SK-N-SH (cell line): ENCODE measurements around the gene POLE3. TPM values are rescaled to one million over a fixed set of nuclear protein-coding genes. Genes with fewer than 3 reads are reported as not detected.
"Not testable (repeated sequence)": the region's sequence is repeated elsewhere in the genome, so short reads cannot be mapped to it uniquely, and the experiment has no call there.

Experiments used
- CTCF ChIA-PET: fragments of 300-600, 350-600 bp; formaldehyde crosslinking; extraction: SDS; loops from one replicate; lab custom pipeline; 2021; lab: Yijun Ruan, JAX
- POLR2A ChIA-PET: fragments of 350-600 bp; sonication (Branson Sonifier 250); formaldehyde crosslinking; extraction: SDS; loops from one replicate; lab custom pipeline; 2020; ENCODE audit warnings: antibody characterized with exemption, inconsistent platforms; lab: Yijun Ruan, JAX
- DNase-seq: peaks from one replicate; pipeline ENCODE4 v3.0.0; 2012
- H2AFZ ChIP-seq: fragments of 200-600 bp; sonication (generic); 2 replicates; pipeline ENCODE4 v1.8.1; 2016; ENCODE audit warnings: antibody characterized with exemption, mild to moderate bottlenecking, low read depth
- H3F3A ChIP-seq: fragments of 200-600 bp; sonication (generic); replicated peaks from 2 replicates; pipeline ENCODE3; 2016; ENCODE audit warnings: antibody characterized with exemption, mild to moderate bottlenecking; ENCODE audit not compliant: insufficient read depth
- H3K27ac ChIP-seq, 2 experiments: fragments of 200-500 bp in 1 of 2; fragments of 200-600 bp in 1 of 2; sonication (Bioruptor generic) in 1 of 2; sonication (generic), shearing (Covaris generic) in 1 of 2; 2 replicates each; pipeline versions ENCODE4 v1.5.1 to v1.6.1; 2014 to 2016; ENCODE audit warnings: low read depth in 2 of 2, inconsistent platforms in 1 of 2, low read length in 1 of 2, mild to moderate bottlenecking in 1 of 2, mixed read lengths in 1 of 2
- H3K27me3 ChIP-seq: fragments of 200-600 bp; sonication (generic), shearing (Covaris generic); 2 replicates; pipeline ENCODE4 v1.6.1; 2016; ENCODE audit warnings: mixed run types; ENCODE audit not compliant: insufficient read depth
- H3K36me3 ChIP-seq, 2 experiments: fragments of 200-500 bp in 1 of 2; fragments of 200-600 bp in 1 of 2; sonication (Bioruptor generic) in 1 of 2; sonication (generic) in 1 of 2; replicated peaks in 1 of 2; 2 replicates each; pipeline versions ENCODE3 to v1.5.1; 2014 to 2016; ENCODE audit warnings: low read length in 1 of 2, mild to moderate bottlenecking in 1 of 2; ENCODE audit not compliant: insufficient read depth in 2 of 2, control insufficient read depth in 1 of 2
- H3K4me1 ChIP-seq, 2 experiments: fragments of 200-500 bp in 1 of 2; fragments of 200-600 bp in 1 of 2; sonication (Bioruptor generic) in 1 of 2; sonication (generic), shearing (Covaris generic) in 1 of 2; 2 replicates each; pipeline versions ENCODE4 v1.5.1 to v1.6.1; 2014 to 2016; ENCODE audit warnings: low read depth in 1 of 2, low read length in 1 of 2, mixed run types in 1 of 2; ENCODE audit not compliant: insufficient read depth in 2 of 2, control insufficient read depth in 1 of 2
- H3K4me2 ChIP-seq: fragments of 200-600 bp; sonication (generic), shearing (Covaris generic); 2 replicates; pipeline ENCODE4 v1.6.1; 2017; ENCODE audit warnings: mixed run types
- H3K4me3 ChIP-seq, 2 experiments: fragments of 200-500 bp in 1 of 2; fragments of 200-600 bp in 1 of 2; sonication (Bioruptor generic) in 1 of 2; sonication (generic), shearing (Covaris generic) in 1 of 2; 2 replicates each; pipeline versions ENCODE4 v1.5.1 to v1.8.1; 2014 to 2016; ENCODE audit warnings: low read depth in 2 of 2, inconsistent platforms in 1 of 2, low read length in 1 of 2, mild to moderate bottlenecking in 1 of 2, mixed read lengths in 1 of 2, moderate library complexity in 1 of 2
- H3K79me2 ChIP-seq: fragments of 200-600 bp; sonication (generic); 2 replicates; pipeline ENCODE4 v1.8.1; 2017; ENCODE audit warnings: mild to moderate bottlenecking; ENCODE audit not compliant: insufficient read depth
- H3K9ac ChIP-seq: fragments of 200-600 bp; sonication (generic); 2 replicates; pipeline ENCODE4 v1.6.1; 2017; ENCODE audit warnings: mixed run types
- H3K9me2 ChIP-seq: fragments of 200-600 bp; sonication (generic); 2 replicates; pipeline ENCODE4 v1.6.1; 2017; ENCODE audit warnings: mixed run types
- H3K9me3 ChIP-seq: fragments of 200-600 bp; sonication (generic); 2 replicates; pipeline ENCODE4 v1.6.1; 2017; ENCODE audit warnings: mixed run types, mild to moderate bottlenecking, moderate library complexity
- H4K20me1 ChIP-seq: fragments of 200-600 bp; sonication (generic); 2 replicates; pipeline ENCODE4 v1.6.1; 2017; ENCODE audit warnings: mild to moderate bottlenecking, mixed run types; ENCODE audit not compliant: insufficient read depth
- IRF3 ChIP-seq: fragments of 150-350 bp; IDR thresholded peaks from 2 replicates; pipeline ENCODE4 v1.6.1; 2016; ENCODE audit warnings: mild to moderate bottlenecking, low read depth, low read length
- MEF2A ChIP-seq: IDR thresholded peaks from 2 replicates; pipeline ENCODE4 v1.4.0; 2012; ENCODE audit warnings: low read depth, borderline replicate concordance
- MXI1 ChIP-seq: IDR thresholded peaks from 2 replicates; pipeline ENCODE4 v1.6.1; 2012; ENCODE audit warnings: mild to moderate bottlenecking, low read depth, low read length, improper control_type of control experiment
- NFIC ChIP-seq: IDR thresholded peaks from 2 replicates; pipeline ENCODE4 v1.4.0; 2012; ENCODE audit warnings: borderline replicate concordance
- POLR2AphosphoS5 ChIP-seq: IDR thresholded peaks from 2 replicates; pipeline ENCODE4 v1.6.1; 2012; ENCODE audit warnings: low read depth, low read length
- RAD21 ChIP-seq: IDR thresholded peaks from 2 replicates; pipeline ENCODE4 v1.6.1; 2012; ENCODE audit warnings: mild to moderate bottlenecking, low read length
- REST ChIP-seq: IDR thresholded peaks from 2 replicates; pipeline ENCODE4 v1.6.1; 2012; ENCODE audit warnings: mild to moderate bottlenecking, low read depth, low read length, moderate library complexity
- SIN3A ChIP-seq: IDR thresholded peaks from 2 replicates; pipeline ENCODE4 v1.6.1; 2012; ENCODE audit warnings: low read depth, mild to moderate bottlenecking, low read length, moderate library complexity, borderline replicate concordance
- TCF12 ChIP-seq: IDR thresholded peaks from 2 replicates; pipeline ENCODE4 v1.4.0; 2012
- TEAD4 ChIP-seq: IDR thresholded peaks from 2 replicates; pipeline ENCODE4 v1.4.0; 2012; ENCODE audit warnings: mild to moderate bottlenecking, borderline replicate concordance; ENCODE audit not compliant: insufficient read depth
- USF1 ChIP-seq: IDR thresholded peaks from 2 replicates; pipeline ENCODE4 v1.4.0; 2012; ENCODE audit warnings: low read depth, borderline replicate concordance
- WGBS: methylation state at CpG from one replicate; pipeline ENCODE4 v1.1.6; 2017; ENCODE audit warnings: low lambda C conversion rate; 5-methylcytosine and 5-hydroxymethylcytosine counted together
- polyA plus RNA-seq, 3 experiments: library from polyadenylated mRNA; depleted of rRNA; stranded (reverse); fragments of >200 nt; gene quantifications; 2 replicates each; pipeline ENCODE4 v1.2.3, GENCODE V29; 2012
- TF ChIP-seq, protein P1 (sequence below): IDR thresholded peaks from 2 replicates; pipeline ENCODE4 v1.4.0; 2012; ENCODE audit warnings: low read depth, borderline replicate concordance

The POLE3 gene
- polyA plus RNA-seq, 1 of the 3 experiments (the other 2 are of a cell fraction): 40.1 TPM

DNA sequence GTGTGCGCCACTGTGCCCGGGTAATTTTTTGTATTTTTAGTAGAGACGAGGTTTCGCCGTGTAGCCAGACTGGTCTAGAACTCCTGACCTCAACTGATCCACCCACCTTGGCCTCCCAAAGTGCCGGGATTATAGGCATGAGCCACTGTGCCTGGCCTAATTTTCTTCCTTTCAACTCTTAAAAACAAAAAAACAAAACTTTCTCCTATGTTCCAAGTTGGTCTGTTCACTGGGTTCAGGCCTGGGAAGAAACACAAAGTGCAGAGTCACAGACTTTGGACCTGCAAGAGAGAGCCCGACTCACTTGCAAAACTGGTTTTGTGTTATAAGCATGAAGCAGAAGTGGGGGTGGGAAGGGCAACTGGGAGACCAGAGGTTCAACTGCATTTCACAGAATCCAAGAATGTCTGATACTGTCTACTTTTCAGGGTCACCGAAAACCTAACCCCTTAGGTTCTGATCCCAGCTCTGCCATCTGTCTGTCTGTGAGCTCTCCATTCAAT, 28.5 kb downstream of the POLE3 start:
- Histone ChIP-seq H3K4me1 (no peaks in the 10 kb centered on the region; a peak in 1 of 4 replicates), H3K9ac (no peak overlapping the region), H4K20me1 (no peaks in the 10 kb centered on the region), H3K4me2 (no peak overlapping the region), H3K27me3 (no peaks in the 10 kb centered on the region), H3K79me2 (no peaks in the 10 kb centered on the region), H3K9me3 (no peaks in the 10 kb centered on the region), H3K27ac (no peak overlapping the region), H3K36me3 (no peaks in the 10 kb centered on the region), H3F3A (no peaks in the 10 kb centered on the region), H3K4me3 (no peak overlapping the region), H2AFZ (no peak overlapping the region), H3K9me2 (no peaks in the 10 kb centered on the region)
- CTCF ChIA-PET: interaction anchor here (0.6 kb wide), 1 partner anchor 22 kb away, joined by 3 read pairs; no protein-coding TSS in a partner anchor
- no peak for TF ChIP-seq TCF12
- no peak for TF ChIP-seq TEAD4
- no peak for TF ChIP-seq NFIC
- no peak for TF ChIP-seq MEF2A
- TF ChIP-seq RAD21: no peak
- TF ChIP-seq POLR2AphosphoS5: no peak
- TF ChIP-seq, protein P1, sequence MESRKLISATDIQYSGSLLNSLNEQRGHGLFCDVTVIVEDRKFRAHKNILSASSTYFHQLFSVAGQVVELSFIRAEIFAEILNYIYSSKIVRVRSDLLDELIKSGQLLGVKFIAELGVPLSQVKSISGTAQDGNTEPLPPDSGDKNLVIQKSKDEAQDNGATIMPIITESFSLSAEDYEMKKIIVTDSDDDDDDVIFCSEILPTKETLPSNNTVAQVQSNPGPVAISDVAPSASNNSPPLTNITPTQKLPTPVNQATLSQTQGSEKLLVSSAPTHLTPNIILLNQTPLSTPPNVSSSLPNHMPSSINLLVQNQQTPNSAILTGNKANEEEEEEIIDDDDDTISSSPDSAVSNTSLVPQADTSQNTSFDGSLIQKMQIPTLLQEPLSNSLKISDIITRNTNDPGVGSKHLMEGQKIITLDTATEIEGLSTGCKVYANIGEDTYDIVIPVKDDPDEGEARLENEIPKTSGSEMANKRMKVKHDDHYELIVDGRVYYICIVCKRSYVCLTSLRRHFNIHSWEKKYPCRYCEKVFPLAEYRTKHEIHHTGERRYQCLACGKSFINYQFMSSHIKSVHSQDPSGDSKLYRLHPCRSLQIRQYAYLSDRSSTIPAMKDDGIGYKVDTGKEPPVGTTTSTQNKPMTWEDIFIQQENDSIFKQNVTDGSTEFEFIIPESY: no peak
- TF ChIP-seq IRF3: no peak
- no peak for TF ChIP-seq SIN3A
- TF ChIP-seq MXI1: no peak
- TF ChIP-seq REST: no peak
- TF ChIP-seq USF1: no peak
- POLR2A ChIA-PET: no interaction called here
- no peak for DNase-seq
- 90% methylated on average over 8 of the region's 8 CpGs for WGBS

DNA sequence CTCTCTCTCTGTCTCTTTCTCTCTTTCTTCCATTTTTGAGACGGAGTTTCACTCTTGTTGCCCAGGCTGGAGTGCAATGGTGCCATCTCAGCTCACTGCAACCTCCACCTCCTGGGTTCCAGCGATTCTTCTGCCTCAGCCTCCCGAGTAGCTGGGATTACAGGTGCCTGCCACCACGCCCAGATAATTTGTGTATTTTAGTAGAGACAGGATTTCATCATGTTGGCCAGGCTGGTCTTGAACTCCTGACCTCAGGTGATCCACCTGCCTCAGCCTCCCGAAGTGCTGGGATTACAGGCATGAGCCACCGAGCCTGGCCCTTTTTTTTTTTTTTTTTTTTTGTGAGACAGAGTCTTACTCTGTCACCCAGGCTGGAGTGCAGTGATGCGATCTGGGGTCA, 29.0 kb downstream of the POLE3 start:
- H3K27ac ChIP-seq, H3K36me3 ChIP-seq, H3K4me1 ChIP-seq, H3F3A ChIP-seq, H3K9ac ChIP-seq, H3K79me2 ChIP-seq, H3K27me3 ChIP-seq, H3K4me2 ChIP-seq, DNase-seq, POLR2A ChIA-PET, H3K4me3 ChIP-seq, H2AFZ ChIP-seq, H4K20me1 ChIP-seq, H3K9me3 ChIP-seq, H3K9me2 ChIP-seq: not testable (repeated sequence)
- CTCF ChIA-PET: interaction anchor here (0.6 kb wide), 1 partner anchor 22 kb away, joined by 3 read pairs; no protein-coding TSS in a partner anchor
- 59% methylated on average over 7 of the region's 7 CpGs for WGBS
